Right forelimb (tissue), 1 donor: ENCODE measurements around the gene USP44.

Source experiments
- DNase-seq: peaks from one replicate; pipeline ENCODE4 v3.0.0-alpha.2; 2018

The USP44 gene

DNA sequence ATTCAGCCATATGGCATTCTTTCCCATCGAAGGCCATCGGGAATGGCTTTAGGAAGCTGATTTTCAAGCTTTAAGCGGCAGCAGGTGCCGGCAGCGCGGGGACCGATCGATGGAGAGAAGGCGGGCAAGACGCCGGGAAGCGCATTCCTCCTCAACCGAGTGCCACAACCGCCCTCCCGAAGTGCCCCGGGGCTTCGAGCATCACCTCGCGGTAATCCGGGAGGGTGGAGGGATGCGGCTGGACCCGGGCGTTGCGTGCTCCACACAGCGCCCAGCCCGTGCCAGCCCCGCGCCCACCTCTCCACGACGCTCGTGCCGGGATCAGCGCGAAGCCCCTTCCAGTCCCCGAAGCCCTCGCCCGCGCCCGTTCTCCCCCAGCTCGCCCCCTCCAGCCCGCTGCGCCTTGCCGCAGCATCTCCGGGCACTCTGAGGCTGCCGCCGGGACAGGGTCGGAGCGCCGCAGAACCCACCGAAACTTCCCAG lies 3.2 kb downstream of the USP44 start:
- no peak for DNase-seq

DNA sequence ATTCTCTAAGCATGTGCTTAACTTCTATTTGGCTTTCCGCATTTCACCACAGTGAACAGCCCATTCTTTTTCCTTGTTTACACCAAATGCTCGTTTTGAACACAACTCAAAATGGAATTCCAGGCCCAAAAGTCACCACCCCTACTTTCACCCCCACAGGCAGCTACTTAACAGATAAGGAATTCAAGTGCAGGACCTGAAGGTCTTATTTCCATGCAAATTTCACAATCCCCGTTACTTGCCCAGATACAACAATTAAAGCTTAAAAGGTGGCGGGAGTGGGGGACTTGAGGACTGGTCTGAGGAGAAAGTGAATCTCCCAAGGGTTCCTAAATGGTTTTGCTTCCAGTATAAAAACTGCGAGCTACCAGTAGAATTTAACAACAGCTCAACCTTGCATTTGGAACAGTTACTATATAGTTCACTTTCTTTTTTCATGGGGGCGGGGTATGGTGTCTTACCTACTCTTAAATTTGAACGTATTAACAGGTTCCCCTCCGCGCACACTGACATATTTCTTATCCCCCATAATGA lies 3.7 kb downstream of the USP44 start:
- no peak for DNase-seq

DNA sequence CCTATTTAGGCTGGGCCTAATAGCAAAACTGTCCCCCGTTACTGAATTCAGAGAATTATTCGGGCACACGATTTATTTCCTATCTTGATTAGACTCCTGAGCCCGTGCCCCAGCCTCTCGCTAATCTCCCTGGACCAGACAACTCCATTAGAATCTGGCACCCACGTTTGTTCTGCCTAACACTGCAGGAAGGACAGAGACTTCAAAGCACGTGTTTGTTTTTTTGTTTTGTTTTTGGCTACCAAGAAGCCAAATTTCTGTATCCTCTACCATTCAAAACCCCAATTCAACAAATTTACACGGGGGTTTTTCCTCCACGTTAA lies 4.8 kb downstream of the USP44 start:
- no peak for DNase-seq

DNA sequence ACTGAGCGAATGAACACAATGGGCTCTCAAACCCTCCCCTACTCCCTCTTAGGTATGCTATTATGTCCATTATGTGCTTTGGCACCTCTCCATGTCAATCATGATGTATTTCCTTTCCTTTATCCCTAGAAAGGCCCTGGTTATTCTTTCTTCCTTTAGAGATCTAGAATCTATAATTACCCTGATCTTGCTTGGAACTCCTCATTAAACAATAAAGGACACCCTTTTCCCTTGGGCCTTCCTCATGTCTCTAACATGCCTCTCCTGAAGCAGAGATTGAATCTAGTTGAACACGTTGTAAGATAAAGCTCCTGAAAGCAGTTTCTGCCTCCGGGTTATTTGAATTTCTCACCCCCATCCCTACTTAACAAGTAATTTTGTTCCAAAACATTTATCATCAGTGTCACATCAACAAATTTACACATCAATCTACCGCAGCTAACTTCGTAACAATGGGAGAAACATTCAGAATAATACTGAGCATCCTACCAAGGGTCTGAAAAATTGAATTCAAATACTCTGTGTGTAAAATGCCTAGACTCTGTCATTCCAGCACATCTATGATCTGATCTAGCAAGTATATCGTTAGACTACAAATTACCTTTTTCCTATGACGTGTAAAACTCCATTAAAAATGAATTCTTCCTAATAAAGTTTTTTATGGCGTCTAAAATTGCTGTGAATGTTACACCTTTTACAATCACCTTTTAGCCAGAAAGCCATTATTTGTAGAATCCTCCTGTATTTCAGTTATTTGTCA lies 5.4 kb downstream of the USP44 start:
- DNase-seq: no peak

DNA sequence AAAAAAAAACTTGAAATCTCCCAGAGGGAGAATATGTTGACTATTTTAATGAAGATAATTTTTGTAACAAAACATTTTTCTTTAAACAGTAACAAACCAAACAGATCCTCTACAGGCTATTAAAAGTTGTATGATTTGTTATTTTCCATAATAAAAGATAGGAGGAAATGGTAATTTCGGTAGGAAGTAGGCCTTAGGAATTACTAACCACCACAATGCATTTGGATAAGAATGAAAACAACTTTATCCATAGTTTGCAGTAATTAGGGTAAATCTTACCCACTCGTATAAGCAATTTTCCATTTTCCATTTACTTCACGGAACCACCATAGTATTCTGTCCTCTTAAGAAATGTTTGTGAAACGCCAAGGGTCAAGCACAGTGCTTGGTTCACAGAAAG lies 6.0 kb downstream of the USP44 start:
- no peak for DNase-seq

DNA sequence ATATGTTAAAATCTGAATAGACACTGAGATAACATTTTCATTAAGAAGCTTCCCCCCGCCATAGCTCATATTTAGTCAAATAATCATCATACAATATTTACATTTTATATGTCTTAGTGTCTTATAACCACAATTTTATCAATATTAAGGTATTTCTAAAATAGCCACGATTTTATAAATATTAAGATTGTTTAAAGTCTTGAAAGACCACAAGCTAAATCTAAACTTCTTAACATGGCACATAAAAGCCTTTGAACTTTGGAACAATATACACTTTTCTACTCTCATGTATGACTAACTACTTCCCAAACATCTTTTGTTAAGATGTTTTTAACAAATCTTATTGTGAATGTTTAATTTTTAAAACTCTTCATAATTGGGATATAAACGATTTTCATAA lies 6.5 kb downstream of the USP44 start:
- no peak for DNase-seq

DNA sequence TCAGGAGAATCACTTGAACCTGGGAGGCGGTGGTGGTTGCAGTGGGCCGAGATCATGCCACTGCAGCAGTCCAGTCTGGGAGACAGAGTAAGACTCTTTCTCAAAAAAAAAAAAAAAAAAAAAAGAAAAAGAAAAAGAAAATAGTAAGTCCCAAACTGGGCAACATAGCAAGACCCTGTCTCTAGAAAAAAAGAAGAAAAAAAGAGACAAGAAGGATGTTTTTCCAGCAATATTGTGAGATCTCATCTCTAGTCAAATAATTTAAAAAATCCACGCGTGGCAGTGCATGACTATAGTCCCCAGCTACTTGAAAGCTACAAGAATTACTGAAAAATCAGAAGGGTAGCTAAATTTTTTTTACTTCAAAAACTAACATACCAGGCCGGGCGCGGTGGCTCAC lies 8.0 kb downstream of the USP44 start:
- DNase-seq: no peak

DNA sequence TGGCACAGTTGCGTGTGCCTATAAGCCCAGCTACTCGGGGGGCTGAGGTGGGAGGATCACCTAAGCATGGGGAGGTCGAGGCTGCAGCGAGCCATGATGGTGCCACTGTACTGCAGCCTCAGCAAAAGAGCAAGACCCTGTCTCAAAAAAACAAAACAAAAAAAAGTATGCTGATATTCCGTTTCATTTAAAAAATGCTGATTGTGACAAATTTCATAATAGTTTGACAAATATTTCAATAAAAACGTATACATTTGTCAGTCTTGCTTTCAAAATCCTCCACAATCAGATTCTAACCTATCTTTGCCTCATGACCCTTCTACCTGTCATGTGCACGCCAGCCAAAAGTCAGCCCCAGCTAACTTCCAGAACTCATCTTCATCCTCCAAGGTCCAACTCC lies 9.8 kb downstream of the USP44 start:
- DNase-seq: no peak

DNA sequence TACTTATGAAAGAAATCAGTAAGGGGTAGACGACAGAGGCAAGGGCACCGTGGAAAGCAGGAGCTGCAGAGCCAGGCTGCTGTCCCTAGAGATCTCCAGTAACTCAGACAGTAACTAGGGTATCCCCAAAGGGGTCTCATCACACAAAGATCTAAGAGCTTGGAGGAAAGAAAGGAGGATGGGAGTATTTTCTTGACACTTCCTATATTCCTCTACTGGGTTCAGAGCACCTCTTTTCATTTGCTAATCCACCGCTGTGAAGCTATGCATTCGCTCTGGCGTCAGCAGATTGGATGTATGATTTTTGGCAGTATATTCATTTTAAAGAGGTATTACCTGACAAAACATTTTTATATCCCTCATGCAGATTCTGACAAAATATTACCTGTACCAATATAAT lies 12.6 kb downstream of the USP44 start:
- no peak for DNase-seq

DNA sequence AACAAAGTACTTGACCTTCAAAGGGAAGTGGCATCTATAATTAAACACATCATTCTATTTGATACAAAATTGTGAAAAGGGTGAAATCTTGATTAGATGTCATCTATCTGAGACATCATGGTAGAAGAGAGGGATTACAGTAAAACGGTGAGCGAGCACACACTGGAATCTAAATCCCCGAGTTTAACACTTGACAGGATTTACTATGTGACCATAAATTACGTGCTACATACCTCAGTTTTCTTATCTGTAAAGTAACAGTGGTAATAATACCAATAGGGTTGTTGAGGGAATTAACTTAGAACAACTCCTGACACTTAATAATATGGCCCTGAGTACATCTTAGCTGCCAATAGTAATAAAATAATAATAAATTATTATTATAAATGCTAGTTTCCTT lies 13.3 kb downstream of the USP44 start:
- no peak for DNase-seq

DNA sequence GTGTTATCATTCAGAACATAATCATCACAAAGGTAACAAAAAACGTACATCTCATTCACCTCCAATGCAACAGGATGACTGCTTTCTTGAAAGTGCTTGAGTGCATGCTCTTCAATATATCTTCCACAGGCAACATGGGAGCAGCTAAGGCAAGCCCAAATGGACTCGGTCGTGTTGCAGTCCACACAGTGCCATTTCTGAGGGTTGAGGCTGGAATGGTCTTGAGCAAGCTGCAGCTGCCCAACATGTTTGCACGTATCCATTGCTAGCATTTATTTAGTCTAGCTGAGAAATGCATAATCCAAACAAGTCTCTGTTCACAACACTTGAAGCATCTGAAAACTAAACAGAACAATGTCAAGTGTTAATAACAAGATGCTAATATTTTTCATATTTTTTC lies 17.3 kb downstream of the USP44 start:
- DNase-seq: no peak

DNA sequence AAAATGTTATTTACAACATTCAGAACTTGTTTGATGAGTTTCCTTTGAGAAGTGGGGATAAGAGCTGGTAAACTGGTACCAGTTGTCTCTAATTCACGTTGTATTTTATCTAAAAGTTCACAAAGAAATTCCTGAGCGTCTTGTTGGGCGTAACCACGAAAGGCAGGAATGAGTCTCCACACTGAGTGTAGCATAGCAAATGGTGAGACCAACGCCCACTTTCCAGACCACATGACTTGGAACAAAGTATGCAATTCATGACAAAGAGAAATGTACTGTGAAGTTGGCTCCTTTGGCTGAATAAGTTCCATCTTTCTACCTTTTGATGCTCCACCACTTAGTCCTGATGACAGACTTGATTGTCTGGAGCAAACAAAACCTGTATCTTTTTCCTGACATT lies 18.4 kb downstream of the USP44 start:
- DNase-seq: no peak

DNA sequence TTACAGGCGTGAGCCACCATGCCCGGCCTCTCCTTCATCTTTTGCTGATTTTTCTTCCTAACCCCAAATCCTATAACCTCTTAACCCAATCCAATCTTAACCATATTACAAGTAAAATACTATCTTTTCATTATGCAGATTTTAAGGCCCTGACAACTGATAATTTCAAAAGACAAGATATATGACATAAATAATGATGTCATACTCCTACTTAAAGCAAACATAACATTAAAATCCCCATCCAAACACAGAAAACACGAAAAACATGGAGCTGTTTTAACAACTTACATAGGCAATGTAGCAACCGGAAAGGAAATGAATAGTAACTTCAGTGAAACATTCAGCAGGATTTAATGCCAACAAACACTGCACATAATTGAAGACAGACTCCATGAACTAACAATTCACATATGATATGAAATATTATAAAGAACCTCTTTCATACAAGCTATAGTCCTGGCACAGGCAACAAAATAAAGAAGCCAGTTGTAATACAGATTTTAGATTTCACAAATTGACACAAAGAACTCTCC lies 21.5 kb downstream of the USP44 start:
- no peak for DNase-seq

DNA sequence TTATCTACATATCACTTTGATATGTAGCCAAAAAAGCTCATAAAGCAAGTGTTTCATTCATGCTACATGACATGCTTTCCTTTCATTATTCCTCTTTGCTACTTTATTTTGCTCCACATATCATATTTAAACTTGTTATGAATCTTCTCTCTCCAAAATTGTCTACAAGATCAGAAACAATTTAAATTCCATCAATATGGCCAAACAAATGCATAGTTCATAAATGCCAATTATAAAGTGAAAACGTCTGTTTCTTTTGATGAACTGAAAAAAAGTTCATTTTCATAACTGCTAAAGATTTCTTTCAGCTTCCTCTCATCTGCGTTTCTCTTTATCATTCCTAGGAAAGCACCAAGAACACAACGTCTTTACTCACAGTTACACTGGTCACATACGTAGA lies 22.8 kb downstream of the USP44 start:
- DNase-seq: no peak

DNA sequence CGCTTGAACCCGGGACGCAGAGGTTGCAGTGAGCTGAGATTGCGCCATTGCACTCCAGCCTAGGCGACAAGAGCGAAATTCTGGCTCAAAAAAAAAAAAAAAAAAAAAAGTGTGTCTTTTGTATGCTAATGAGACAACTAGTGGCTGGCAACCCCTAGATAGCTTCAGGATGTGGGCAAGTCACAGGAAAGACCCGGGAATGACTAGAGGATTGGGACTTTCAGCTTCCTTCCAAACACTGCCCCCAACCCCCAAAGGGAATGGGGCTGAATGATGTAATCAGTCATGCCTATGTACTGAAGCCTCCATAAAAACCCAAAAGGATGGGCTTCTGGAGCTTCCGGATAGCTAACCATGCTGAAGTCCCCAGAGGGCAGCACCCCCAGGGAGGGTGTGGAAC lies 28.6 kb downstream of the USP44 start:
- no peak for DNase-seq

DNA sequence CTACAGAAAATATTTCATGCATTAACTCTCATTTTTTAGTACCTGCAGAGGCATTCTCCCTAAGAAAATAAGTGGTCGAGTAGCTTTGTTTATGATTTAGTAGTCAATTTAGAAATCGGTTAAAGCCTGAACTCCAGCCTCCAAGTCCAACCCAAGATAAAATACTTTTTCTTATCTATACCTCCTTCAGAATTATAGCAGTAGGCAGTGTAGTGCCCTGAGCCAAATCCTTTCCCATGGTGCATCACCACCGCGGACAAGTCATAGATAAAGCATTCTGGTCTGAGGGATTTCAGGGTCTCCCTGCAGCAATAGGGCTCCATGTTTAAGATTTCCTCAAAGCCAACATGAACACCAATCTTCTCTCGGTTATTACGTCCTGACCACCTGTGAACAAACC lies 30.5 kb downstream of the USP44 start:
- no peak for DNase-seq

DNA sequence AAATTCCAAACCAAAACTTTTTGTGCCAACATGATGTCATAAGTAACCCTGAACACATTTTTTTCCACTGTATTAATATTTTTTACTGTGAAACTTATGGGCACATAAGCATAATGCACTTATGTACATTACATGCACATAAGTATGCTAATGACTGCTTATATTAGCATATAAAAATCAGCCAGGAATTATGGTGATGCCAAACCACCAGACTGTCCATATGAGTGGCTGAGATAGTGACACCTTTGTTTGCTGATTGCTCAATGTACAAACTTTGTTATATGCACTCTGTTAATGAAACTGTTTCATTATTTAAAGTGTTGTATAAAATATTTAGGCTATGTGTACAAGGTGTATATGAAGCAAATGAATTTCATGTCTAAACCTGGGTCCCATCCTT lies 32.3 kb downstream of the USP44 start:
- DNase-seq: no peak

DNA sequence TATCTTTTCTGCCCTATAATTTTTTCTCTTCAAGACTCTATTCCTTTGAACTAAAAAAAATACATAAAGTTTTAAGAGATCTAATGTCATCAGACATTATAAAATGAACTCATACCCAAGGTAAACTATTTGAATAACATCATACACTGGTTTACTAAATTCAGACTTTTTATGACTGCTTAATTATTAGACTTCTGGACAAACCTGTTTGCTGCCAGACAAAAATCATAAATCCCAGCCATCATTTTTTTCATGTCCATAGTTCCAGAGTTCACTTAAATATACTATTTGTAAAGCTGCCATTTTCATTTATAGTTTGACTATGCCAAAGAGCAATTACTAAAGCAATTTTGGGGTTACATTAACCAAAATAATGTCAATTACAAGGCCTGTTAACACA lies 34.0 kb downstream of the USP44 start:
- no peak for DNase-seq

DNA sequence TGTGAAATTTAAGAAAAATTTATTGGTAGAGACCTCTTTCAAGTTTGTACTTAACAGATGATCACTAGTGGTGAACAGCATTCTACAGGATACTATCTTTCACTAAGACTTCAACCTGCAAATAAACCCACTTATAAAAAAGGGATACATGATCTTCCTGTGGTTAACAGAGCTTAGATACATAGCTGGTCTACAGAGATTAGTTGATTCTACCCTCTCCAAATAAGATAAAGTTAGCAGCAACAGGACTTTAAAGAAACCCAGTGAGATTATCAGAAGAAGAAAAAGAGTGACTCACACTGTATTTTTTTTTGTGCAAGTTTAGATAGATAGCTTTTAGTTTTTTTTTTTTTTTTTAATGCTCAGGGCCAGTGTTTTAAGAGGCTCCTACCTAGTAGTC lies 34.5 kb downstream of the USP44 start:
- no peak for DNase-seq

DNA sequence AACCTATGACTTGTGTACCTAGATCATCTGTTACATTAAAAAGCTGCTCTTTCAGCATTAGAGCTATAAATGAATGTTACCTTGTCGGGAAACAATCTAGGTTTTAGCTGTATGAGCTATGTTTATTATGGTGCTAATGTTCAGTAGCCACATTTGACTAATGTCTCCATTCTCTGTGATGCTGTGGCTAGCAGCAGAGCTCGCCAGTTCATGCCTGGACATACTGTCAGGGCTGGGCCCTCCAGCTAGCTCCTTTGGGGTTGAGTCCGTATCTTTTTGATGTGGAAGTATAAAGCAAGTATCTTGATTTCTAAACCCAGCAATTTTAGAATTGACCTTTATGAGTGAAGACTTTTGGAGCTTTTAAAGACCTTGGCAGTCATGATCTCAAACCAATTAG lies 36.1 kb downstream of the USP44 start:
- DNase-seq: no peak

DNA sequence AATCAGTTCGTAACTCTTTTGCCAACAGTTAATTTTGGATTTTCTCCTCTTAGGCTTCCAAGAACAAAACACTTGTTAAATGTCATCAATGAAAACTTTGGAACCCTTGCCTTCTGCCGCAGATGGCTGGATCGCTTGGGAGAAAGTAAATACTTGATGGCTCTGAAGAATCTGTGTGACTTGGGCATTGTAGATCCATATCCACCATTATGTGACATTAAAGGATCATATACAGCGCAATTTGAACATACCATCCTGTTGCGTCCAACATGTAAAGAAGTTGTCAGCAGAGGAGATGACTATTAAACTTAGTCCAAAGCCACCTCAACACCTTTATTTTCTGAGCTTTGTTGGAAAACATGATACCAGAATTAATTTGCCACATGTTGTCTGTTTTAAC lies 37.7 kb downstream of the USP44 start:
- no peak for DNase-seq

DNA sequence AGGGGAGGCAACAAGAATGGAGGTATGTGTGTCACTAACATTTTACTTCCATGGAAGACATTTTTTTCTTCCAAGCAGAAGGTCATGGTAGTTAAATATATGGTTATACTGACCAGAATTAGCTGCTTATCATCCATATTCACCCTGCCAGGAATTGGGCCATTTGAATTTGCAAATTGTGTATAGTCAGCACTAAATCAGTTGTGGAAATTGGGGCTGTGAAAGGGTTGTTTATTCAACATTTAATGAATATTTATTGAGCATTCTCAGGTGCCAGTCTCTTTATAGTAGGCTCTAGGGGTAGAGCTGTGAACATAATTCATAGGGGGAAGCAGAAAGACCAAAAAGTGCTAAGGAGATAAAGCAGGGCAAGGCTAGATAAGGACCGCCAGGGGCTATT lies 39.3 kb downstream of the USP44 start:
- no peak for DNase-seq

DNA sequence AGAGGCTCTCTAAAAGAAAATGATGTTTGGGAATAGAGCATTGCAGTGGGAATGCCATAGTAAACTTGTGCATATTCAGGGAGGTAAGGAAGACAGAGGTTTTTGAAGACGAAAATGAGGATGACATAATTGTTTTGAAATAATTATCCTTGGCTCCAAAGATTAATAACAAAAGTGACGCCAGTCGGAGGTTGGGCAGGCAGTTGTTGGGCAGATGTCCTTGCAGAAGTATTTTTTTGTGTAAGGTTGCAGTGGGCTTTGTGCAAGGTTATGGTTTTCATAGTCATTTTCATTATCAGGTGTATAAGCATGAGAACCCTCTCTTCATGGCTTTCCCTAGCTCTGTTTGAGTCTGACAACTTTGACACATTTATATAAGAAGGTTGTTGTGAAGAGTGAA lies 42.0 kb downstream of the USP44 start:
- no peak for DNase-seq

DNA sequence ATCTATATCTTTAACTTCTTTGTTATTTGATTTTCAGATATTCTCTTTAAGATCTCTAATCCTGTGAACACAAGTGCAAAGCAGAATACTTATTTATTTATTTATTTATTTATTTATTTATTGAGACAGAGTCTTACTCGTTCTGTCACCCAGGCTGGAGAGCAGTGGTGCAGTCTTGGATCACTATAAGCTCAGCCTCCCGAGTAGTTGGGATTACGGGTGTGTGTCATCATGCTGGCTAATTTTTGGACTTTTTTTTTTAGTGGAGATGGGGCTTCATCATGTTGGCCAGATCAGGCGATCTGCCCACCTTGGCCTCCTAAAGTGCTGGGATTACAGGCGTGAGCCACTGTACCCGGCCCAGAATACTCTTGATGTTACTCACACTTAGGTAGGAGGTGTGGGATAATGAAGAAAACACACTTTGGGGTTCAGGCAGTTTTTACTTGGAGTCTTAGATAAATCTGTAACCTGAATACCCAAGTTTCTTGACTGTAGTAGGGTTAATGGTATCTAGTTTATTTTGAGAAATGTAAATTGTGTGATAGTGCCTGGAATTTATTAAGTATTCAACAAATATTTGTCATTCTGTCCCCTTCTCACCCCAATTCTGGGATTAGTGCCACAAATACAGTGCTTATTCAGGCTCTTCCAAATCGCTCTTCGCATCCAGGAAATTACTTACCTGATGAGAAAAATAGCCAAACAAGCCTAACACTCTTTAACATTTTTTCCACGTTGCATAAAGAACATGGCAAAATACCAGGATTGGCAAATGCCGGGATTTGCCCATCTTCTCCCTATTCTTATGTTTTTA lies 44.4 kb downstream of the USP44 start:
- DNase-seq: no peak
